CD4-positive, alpha-beta T cell (primary cell): ENCODE measurements around the gene CHD3. TPM values are rescaled to one million over a fixed set of nuclear protein-coding genes. Genes with fewer than 3 reads are reported as not detected.

Experiments
- ATAC-seq: fragments of 200-7000 bp; cut with Tn5 transposase; one replicate; pipeline ENCODE4 v1.10.0; 2022; ENCODE audit warnings: mild to moderate bottlenecking; ENCODE audit not compliant: poor library complexity
- CTCF ChIA-PET: fragments of 350-600 bp; sonication (Branson Sonifier 250); formaldehyde crosslinking; loops from one replicate; lab custom pipeline; 2021; ENCODE audit warnings: antibody characterized with exemption, inconsistent platforms; lab: Charles Lee
- POLR2A ChIA-PET: fragments of 350-600 bp; sonication (Branson Sonifier 250); formaldehyde crosslinking; loops from one replicate; lab custom pipeline; 2021; ENCODE audit warnings: antibody characterized with exemption, inconsistent platforms; lab: Charles Lee
- DNase-seq, 14 experiments: peaks; one replicate each; pipeline ENCODE4 v3.0.0-alpha.2; 2013 to 2020; ENCODE audit warnings: mixed read lengths in 2 of 14
- H3K27ac ChIP-seq, 2 donors: one replicate each; pipeline versions ENCODE4 v1.5.1 to v1.7.0; 2013; ENCODE audit warnings: low read length in 2 of 2, low read depth in 1 of 2, mild to moderate bottlenecking in 1 of 2
- H3K27me3 ChIP-seq, 2 experiments: 1 replicate in 1 of 2; 2 replicates in 1 of 2; pipeline versions ENCODE4 v1.6.1 to v1.7.0; 2013; ENCODE audit warnings: low read length in 2 of 2, control low read depth in 1 of 2, mild to moderate bottlenecking in 1 of 2, moderate library complexity in 1 of 2; ENCODE audit not compliant: insufficient read depth in 2 of 2, control insufficient read depth in 1 of 2
- H3K36me3 ChIP-seq: one replicate; pipeline ENCODE4 v1.6.1; 2013; ENCODE audit warnings: low read length, control low read depth; ENCODE audit not compliant: insufficient read depth
- H3K4me1 ChIP-seq: one replicate; pipeline ENCODE4 v1.6.1; 2013; ENCODE audit warnings: low read length, control low read depth; ENCODE audit not compliant: insufficient read depth
- H3K4me3 ChIP-seq: one replicate; pipeline ENCODE4 v1.5.1; 2013; ENCODE audit warnings: mild to moderate bottlenecking, low read length, moderate library complexity
- H3K9me3 ChIP-seq, 2 experiments: 1 replicate in 1 of 2; 2 replicates in 1 of 2; pipeline versions ENCODE4 v1.6.1 to v1.7.0; 2013; ENCODE audit warnings: low read length in 2 of 2, mild to moderate bottlenecking in 2 of 2, control low read depth in 1 of 2, moderate library complexity in 1 of 2; ENCODE audit not compliant: control insufficient read depth in 1 of 2, insufficient read depth in 1 of 2
- H3K27ac Mint-ChIP-seq: one replicate; pipeline ENCODE4 v1.8.0; 2020; ENCODE audit warnings: mixed read lengths
- H3K27me3 Mint-ChIP-seq: one replicate; pipeline ENCODE4 v1.8.0; 2021; ENCODE audit warnings: mixed read lengths
- H3K36me3 Mint-ChIP-seq: one replicate; pipeline ENCODE4 v1.8.0; 2021; ENCODE audit warnings: low read depth, mixed read lengths
- H3K4me1 Mint-ChIP-seq: one replicate; pipeline ENCODE4 v1.8.0; 2021; ENCODE audit warnings: low read depth, mixed read lengths
- H3K4me3 Mint-ChIP-seq: one replicate; pipeline ENCODE4 v1.8.0; 2020; ENCODE audit warnings: mild to moderate bottlenecking, mixed read lengths
- H3K9me3 Mint-ChIP-seq: one replicate; pipeline ENCODE4 v1.8.0; 2020; ENCODE audit warnings: mixed read lengths
- CTCF ChIP-seq: fragments of 200-600 bp; IDR thresholded peaks from one replicate; pipeline ENCODE4 v1.8.0; 2022; ENCODE audit warnings: antibody characterized with exemption, mild to moderate bottlenecking
- intact Hi-C, 2 experiments: fragments of 100-400 bp; cut with DNase I in 1 of 2; cut with micrococcal nuclease in 1 of 2; formaldehyde crosslinking; loops; one replicate each; pipeline versions ENCODE4 v1.15.1 to v1.9.0; 2023 to 2025; cut with DNase I, micrococcal nuclease
- total RNA-seq, 174 experiments: library from RNA in 2 of 174; stranded (reverse) in 2 of 174; gene quantifications; one replicate each; pipeline ENCODE4 v1.2.3 and lab custom pipeline; 2021 to 2026

Gene CHD3
- total RNA-seq, 2 experiments from 2014 or later = 263 to 297 TPM

GRCh38 chr17:7955414-7956227 is 67.0 kb downstream of the CHD3 start:
- H3K27me3 Mint-ChIP-seq = peaks cover 2% of the 10 kb centered on the region
- no peaks in the 10 kb centered on the region for H3K27me3 ChIP-seq
- no peak overlapping the region for H3K4me3 Mint-ChIP-seq
- H3K9me3 ChIP-seq = no peaks in the 10 kb centered on the region
- H3K27ac ChIP-seq = no peak overlapping the region
- ATAC-seq (no peak), DNase-seq (no peak)
- peaks cover 6% of the 10 kb centered on the region for H3K4me1 Mint-ChIP-seq
- H3K4me1 ChIP-seq = no peaks in the 10 kb centered on the region
- H3K36me3 ChIP-seq = no peaks in the 10 kb centered on the region
- no peaks in the 10 kb centered on the region for H3K9me3 Mint-ChIP-seq
- CTCF ChIA-PET = no interaction called here
- no peaks in the 10 kb centered on the region for H3K36me3 Mint-ChIP-seq
- intact Hi-C loops = no loop called here
- no peak overlapping the region for H3K27ac Mint-ChIP-seq
- H3K4me3 ChIP-seq = no peak overlapping the region
- no peak for TF ChIP-seq CTCF
- POLR2A ChIA-PET = no interaction called here

- CTCF ChIA-PET = no interaction called here
- intact Hi-C loops = no loop called here
- Mint-ChIP-seq H3K9me3 (no peaks in the 10 kb centered on the region), H3K36me3 (no peaks in the 10 kb centered on the region), H3K4me3 (no peak overlapping the region), H3K27me3 (peaks cover 6% of the 10 kb centered on the region), H3K27ac (no peak overlapping the region), H3K4me1 (peaks cover 3% of the 10 kb centered on the region)
- POLR2A ChIA-PET = no interaction called here
- Histone ChIP-seq H3K9me3 (no peaks in the 10 kb centered on the region), H3K36me3 (no peaks in the 10 kb centered on the region), H3K27me3 (no peaks in the 10 kb centered on the region), H3K27ac (no peak overlapping the region), H3K4me1 (no peaks in the 10 kb centered on the region), H3K4me3 (no peak overlapping the region)
- no peak for TF ChIP-seq CTCF
- DNase-seq (no peak), ATAC-seq (no peak)
These were observed 67.8 kb downstream of the CHD3 start for GRCh38 chr17:7956228-7956965.

- no peak overlapping the region for H3K4me3 ChIP-seq
- Mint-ChIP-seq H3K27ac (no peak overlapping the region), H3K27me3 (peaks cover 13% of the 10 kb centered on the region), H3K9me3 (no peaks in the 10 kb centered on the region), H3K36me3 (no peaks in the 10 kb centered on the region), H3K4me3 (no peak overlapping the region), H3K4me1 (no peaks in the 10 kb centered on the region)
- no peaks in the 10 kb centered on the region for H3K36me3 ChIP-seq
- H3K9me3 ChIP-seq = no peaks in the 10 kb centered on the region
- no peaks in the 10 kb centered on the region for H3K27me3 ChIP-seq
- ChIA-PET POLR2A (no interaction called here), CTCF (no interaction called here)
- H3K27ac ChIP-seq = no peak overlapping the region
- H3K4me1 ChIP-seq = no peaks in the 10 kb centered on the region
- ATAC-seq = no peak
- no peak for DNase-seq
- intact Hi-C loops = no loop called here
- no peak for TF ChIP-seq CTCF
These were observed 71.1 kb downstream of the CHD3 start for GRCh38 chr17:7959503-7960253.
